HepG2 (cell line): ENCODE measurements around the gene TOX2. TPM values are rescaled to one million over a fixed set of nuclear protein-coding genes. Genes with fewer than 3 reads are reported as not detected.

Experiments used
- ATAC-seq: fragments of 200-7000 bp; cut with Tn5 transposase; 3 replicates; pipeline ENCODE4 v1.9.1; 2020; ENCODE audit warnings: mild to moderate bottlenecking, moderate library complexity
- BruUV-seq: library from RNA; stranded (reverse); fragments of 400-500 nt; replicated peaks from 2 replicates; lab custom pipeline; 2021; lab: Mats Ljungman, UMichigan
- CTCF ChIA-PET: fragments of 300-600 bp; formaldehyde crosslinking; extraction: SDS; loops from one replicate; lab custom pipeline; 2021; ENCODE audit warnings: low total read pairs, inconsistent platforms, low intra/inter-chr PET ratio; lab: Yijun Ruan, JAX
- POLR2A ChIA-PET: fragments of 350-600 bp; sonication (Branson Sonifier 250); formaldehyde crosslinking; loops from one replicate; lab custom pipeline; 2020; ENCODE audit warnings: antibody characterized with exemption, inconsistent platforms; lab: Yijun Ruan, JAX
- DNase-seq: peaks from one replicate; pipeline ENCODE4 v3.0.0-alpha.2; 2015; ENCODE audit warnings: low spot score
- FAIRE-seq: peaks from 3 replicates; lab custom pipeline; 2011; peaks lifted over from hg19 to GRCh38; lab: Jason Lieb, UNC
- H2AFZ ChIP-seq: one replicate; pipeline ENCODE4 v1.6.1; 2011; ENCODE audit warnings: low read length, inconsistent platforms
- H3K27ac ChIP-seq: fragments of 300-600 bp; 3 replicates; pipeline ENCODE4 v1.8.0; 2011; ENCODE audit warnings: mixed run types, mild to moderate bottlenecking, mixed read lengths, low read length, inconsistent platforms; ENCODE audit not compliant: insufficient read depth; ENCODE audit errors: extremely low read length
- H3K27me3 ChIP-seq, 2 experiments: fragments of 200-600 bp in 1 of 2; 2 replicates in 1 of 2; 3 replicates in 1 of 2; pipeline versions ENCODE4 v1.6.0 to v1.8.0; 2011; ENCODE audit warnings: low read length in 2 of 2, mild to moderate bottlenecking in 2 of 2, moderate library complexity in 2 of 2, inconsistent platforms in 1 of 2; ENCODE audit not compliant: insufficient read depth in 2 of 2, control insufficient read depth in 1 of 2
- H3K36me3 ChIP-seq, 2 experiments: fragments of 200-600 bp in 1 of 2; replicated peaks in 1 of 2; 2 replicates in 1 of 2; 3 replicates in 1 of 2; pipeline versions ENCODE4 v1.5.1 to v1.8.0; 2011; ENCODE audit warnings: low read length in 2 of 2, inconsistent platforms in 1 of 2; ENCODE audit not compliant: insufficient read depth in 2 of 2, control insufficient read depth in 1 of 2
- H3K4me1 ChIP-seq: 2 replicates; pipeline ENCODE4 v1.5.1; 2012; ENCODE audit warnings: low read length, inconsistent platforms; ENCODE audit not compliant: insufficient read depth
- H3K4me2 ChIP-seq: 2 replicates; pipeline ENCODE4 v1.6.0; 2011; ENCODE audit warnings: low read depth, low read length, inconsistent platforms
- H3K4me3 ChIP-seq, 3 experiments: fragments of 200-600 bp in 1 of 3; sonication (generic), shearing (Covaris generic) in 1 of 3; replicated peaks in 1 of 3; 2 replicates each; pipeline ENCODE4 v1.5.1; 2011 to 2016; ENCODE audit warnings: low read length in 3 of 3, inconsistent platforms in 2 of 3, low read depth in 2 of 3, mild to moderate bottlenecking in 2 of 3, control low read depth in 1 of 3, mixed read lengths in 1 of 3; ENCODE audit not compliant: insufficient read depth in 1 of 3
- H3K79me2 ChIP-seq: one replicate; pipeline ENCODE4 v1.6.1; 2011; ENCODE audit warnings: low read length, inconsistent platforms; ENCODE audit not compliant: insufficient read depth
- H3K9ac ChIP-seq: 2 replicates; pipeline ENCODE4 v1.6.0; 2011; ENCODE audit warnings: mild to moderate bottlenecking, low read depth, low read length, inconsistent platforms; ENCODE audit not compliant: insufficient read depth
- H3K9me3 ChIP-seq: 2 replicates; pipeline ENCODE4 v1.5.1; 2012; ENCODE audit warnings: mild to moderate bottlenecking, low read length
- H4K20me1 ChIP-seq: 2 replicates; pipeline ENCODE4 v1.6.0; 2011; ENCODE audit warnings: inconsistent platforms, mild to moderate bottlenecking, low read length, moderate library complexity; ENCODE audit not compliant: insufficient read depth
- CC2D1A ChIP-seq: sonication (generic); formaldehyde crosslinking; IDR thresholded peaks from 2 replicates; pipeline ENCODE4 v1.8.1; 2023; ENCODE audit warnings: mild to moderate bottlenecking, missing genetic modification reagents
- DR1 ChIP-seq: sonication (generic); formaldehyde crosslinking; IDR thresholded peaks from 2 replicates; pipeline ENCODE4 v1.8.0; 2021; ENCODE audit warnings: mild to moderate bottlenecking, missing genetic modification reagents, inconsistent platforms
- GTF2F1 ChIP-seq: fragments of 150-350 bp; IDR thresholded peaks from 2 replicates; pipeline ENCODE4 v1.6.1; 2014; ENCODE audit warnings: low read length
- ISL2 ChIP-seq: sonication (generic); formaldehyde crosslinking; IDR thresholded peaks from 2 replicates; pipeline ENCODE4 v1.5.0; 2020; ENCODE audit warnings: missing genetic modification reagents
- PRMT3 ChIP-seq: sonication (generic); formaldehyde crosslinking; IDR thresholded peaks from 2 replicates; pipeline ENCODE4 v1.8.1; 2022; ENCODE audit warnings: low read depth, mild to moderate bottlenecking, moderate library complexity, missing genetic modification reagents, borderline replicate concordance
- REXO4 ChIP-seq: sonication (generic); formaldehyde crosslinking; IDR thresholded peaks from 2 replicates; pipeline ENCODE4 v1.8.0; 2022; ENCODE audit warnings: missing genetic modification reagents, mild to moderate bottlenecking, borderline replicate concordance
- SMAD3 ChIP-seq: sonication (generic); formaldehyde crosslinking; IDR thresholded peaks from 2 replicates; pipeline ENCODE4 v1.4.0; 2020; ENCODE audit warnings: missing genetic modification reagents
- ZFAT ChIP-seq: sonication (generic); formaldehyde crosslinking; conservative IDR thresholded peaks from 2 replicates; pipeline ENCODE4 v1.8.1; 2023; ENCODE audit warnings: missing genetic modification reagents, inconsistent platforms
- ZNF335 ChIP-seq: sonication (generic); formaldehyde crosslinking; IDR thresholded peaks from 2 replicates; pipeline ENCODE4 v1.4.0; 2020; ENCODE audit warnings: missing genetic modification reagents
- ZNF460 ChIP-seq: sonication (generic); formaldehyde crosslinking; IDR thresholded peaks from 2 replicates; pipeline ENCODE4 v1.5.1; 2020; ENCODE audit warnings: missing genetic modification reagents, mild to moderate bottlenecking, borderline replicate concordance
- ZNF891 ChIP-seq: sonication (generic); formaldehyde crosslinking; IDR thresholded peaks from 2 replicates; pipeline ENCODE4 v1.5.0; 2020; ENCODE audit warnings: mild to moderate bottlenecking, missing genetic modification reagents
- WGBS: methylation state at CpG from one replicate; pipeline ENCODE4 v1.1.6; 2017; ENCODE audit warnings: low lambda C conversion rate; 5-methylcytosine and 5-hydroxymethylcytosine counted together
- in situ Hi-C: cut with HindIII; loops from 2 replicates; pipeline ENCODE4 v1.10.0; 2017; ENCODE audit warnings: low pct_unique_long_range_greater_than_20kb; ENCODE audit not compliant: extremely low pct_ligation_motif_present
- intact Hi-C: fragments of 100-400 bp; cut with micrococcal nuclease; formaldehyde crosslinking; loops from one replicate; pipeline ENCODE4 v1.10.0; 2022; ENCODE audit not compliant: unreplicated experiment
- polyA plus RNA-seq, 8 experiments: library from polyadenylated mRNA; depleted of rRNA in 3 of 8; stranded (reverse) in 7 of 8; unstranded in 1 of 8; fragments of >200 nt; fragmentation: Illumina TruSeq in 4 of 8; extraction: Trizol in 4 of 8; gene quantifications; 2 replicates each; pipeline versions ENCODE4 v1.2.1 to v1.2.3, GENCODE V29; 2011 to 2016; ENCODE audit warnings: low read depth in 4 of 8, missing spikeins in 1 of 8, mixed read lengths in 1 of 8; ENCODE audit not compliant: insufficient read depth in 1 of 8
- total RNA-seq, 5 experiments: library from RNA; depleted of rRNA; stranded (reverse); fragments of >200 nt; fragmentation: Illumina TruSeq; extraction: Trizol; gene quantifications; 2 replicates each; pipeline ENCODE4 v1.2.3, GENCODE V29; 2016; ENCODE audit warnings: low read depth in 1 of 5
- TF ChIP-seq, protein P1 (sequence below): fragments of 450-650 bp; IDR thresholded peaks from 2 replicates; pipeline ENCODE4 v1.6.1; 2016

The TOX2 gene
- total and polyA plus RNA-seq, 2 of the 13 experiments (the other 11 are each of a cell fraction or from before 2014, with no cell fraction given), result not detected

GRCh38 chr20:44025756-44026155 lies 111.1 kb downstream of the TOX2 start:
- in situ Hi-C loops, result no loop called here
- Histone ChIP-seq H3K9ac (no peak overlapping the region), H3K4me1 (no peaks in the 10 kb centered on the region), H2AFZ (no peak overlapping the region), H3K36me3 (no peaks in the 10 kb centered on the region), H3K4me3 (no peak overlapping the region), H3K9me3 (no peaks in the 10 kb centered on the region), H4K20me1 (no peaks in the 10 kb centered on the region), H3K27me3 (peaks cover 6 to 51% of the 10 kb centered on the region in 2 experiments)
- ChIA-PET CTCF (no interaction called here), POLR2A (no interaction called here)
- no TSS peak for BruUV-seq
- FAIRE-seq (no peak), DNase-seq (no peak), ATAC-seq (no peak)
- 3% methylated on average over 6 of the region's 6 CpGs for WGBS
- no peak for TF ChIP-seq SMAD3
- no peak for TF ChIP-seq DR1 (CRISPR knock-in tag)
- TF ChIP-seq, protein P1, sequence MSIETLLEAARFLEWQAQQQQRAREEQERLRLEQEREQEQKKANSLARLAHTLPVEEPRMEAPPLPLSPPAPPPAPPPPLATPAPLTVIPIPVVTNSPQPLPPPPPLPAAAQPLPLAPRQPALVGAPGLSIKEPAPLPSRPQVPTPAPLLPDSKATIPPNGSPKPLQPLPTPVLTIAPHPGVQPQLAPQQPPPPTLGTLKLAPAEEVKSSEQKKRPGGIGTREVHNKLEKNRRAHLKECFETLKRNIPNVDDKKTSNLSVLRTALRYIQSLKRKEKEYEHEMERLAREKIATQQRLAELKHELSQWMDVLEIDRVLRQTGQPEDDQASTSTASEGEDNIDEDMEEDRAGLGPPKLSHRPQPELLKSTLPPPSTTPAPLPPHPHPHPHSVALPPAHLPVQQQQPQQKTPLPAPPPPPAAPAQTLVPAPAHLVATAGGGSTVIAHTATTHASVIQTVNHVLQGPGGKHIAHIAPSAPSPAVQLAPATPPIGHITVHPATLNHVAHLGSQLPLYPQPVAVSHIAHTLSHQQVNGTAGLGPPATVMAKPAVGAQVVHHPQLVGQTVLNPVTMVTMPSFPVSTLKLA, result no peak
- no peak for TF ChIP-seq GTF2F1
- TF ChIP-seq CC2D1A (CRISPR knock-in tag), result no peak
- TF ChIP-seq REXO4, result no peak
- TF ChIP-seq ZNF891 (CRISPR knock-in tag), result no peak
- no peak for TF ChIP-seq PRMT3 (CRISPR knock-in tag)
- no peak for TF ChIP-seq ISL2 (CRISPR knock-in tag)
- TF ChIP-seq ZNF460, result no peak
- TF ChIP-seq ZNF335, result no peak
- TF ChIP-seq ZFAT (CRISPR knock-in tag), result no peak
- TF ChIP-seq, all 625 proteins: peak for 0
- intact Hi-C loops, result no loop called here
- H3K79me2 ChIP-seq, result no peaks in the 10 kb centered on the region
- no peak overlapping the region for H3K4me2 ChIP-seq
- no peak overlapping the region for H3K27ac ChIP-seq
